Adipose tissue (tissue), 3 donors: ENCODE results near the gene PPP2R1B. TPM values are rescaled to one million over a fixed set of nuclear protein-coding genes. Genes with fewer than 3 reads are reported as not detected.

Experiments
- H3K27ac ChIP-seq: one replicate; pipeline ENCODE4 v1.5.1; 2013; ENCODE audit warnings: low read depth, low read length
- WGBS, 3 donors: extraction: QIAGEN DNeasy Blood & Tissue Kit; methylation state at CpG; one replicate each; pipeline ENCODE4 v1.1.7; 2013; 5-methylcytosine and 5-hydroxymethylcytosine counted together
- polyA plus RNA-seq, 3 donors: library from polyadenylated mRNA; stranded (reverse); fragments of 200-250 nt; gene quantifications; one replicate each; pipeline ENCODE4 v1.2.3, GENCODE V29; 2013
- donor health status: healthy with polysubstance abuse.
- donor health status: Bipolar disorder and iron deficiency.
- donor health status: healthy.

Gene PPP2R1B
- polyA plus RNA-seq, 3 donors, result 12.1 to 75.3 (median 18.8) TPM

DNA sequence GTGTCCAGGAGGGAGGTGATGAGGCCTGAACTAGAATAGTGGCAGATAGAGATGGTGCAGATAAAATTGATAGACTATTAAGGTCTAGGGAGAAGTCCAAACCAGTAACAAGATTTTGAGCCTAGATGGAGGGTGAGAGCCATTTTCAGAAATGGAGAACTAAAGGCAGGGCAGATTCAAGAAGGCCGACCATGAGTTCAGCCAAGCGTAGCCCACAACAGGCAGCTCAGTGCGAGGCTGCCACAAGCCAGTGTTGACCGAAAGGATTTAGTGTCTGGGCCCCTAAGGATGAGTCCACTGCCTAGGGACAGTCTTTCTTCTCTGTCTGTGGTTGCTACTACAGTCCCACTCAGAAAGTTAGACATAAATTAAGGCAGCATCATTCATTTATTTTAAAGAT is 51.7 kb downstream of the PPP2R1B start:
- H3K27ac ChIP-seq, result no peak overlapping the region

DNA sequence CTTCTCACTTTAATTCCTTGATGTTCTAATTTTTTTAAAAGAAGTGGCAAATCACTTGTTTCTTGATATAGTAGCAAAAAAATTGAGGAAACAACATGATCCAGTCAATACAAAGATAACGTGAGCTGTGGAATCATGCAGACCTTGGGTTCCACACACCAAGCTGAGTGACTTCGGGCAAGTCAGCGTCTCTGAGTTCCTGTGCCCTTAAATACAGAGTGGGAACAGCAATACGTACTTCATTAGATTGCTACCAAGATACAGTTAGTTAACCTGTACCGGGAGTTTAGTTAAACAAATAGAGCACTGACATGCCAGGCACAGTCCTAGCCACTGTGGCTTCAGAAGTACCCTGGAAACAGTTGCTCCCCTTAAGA is 58.5 kb downstream of the PPP2R1B start:
- H3K27ac ChIP-seq, result no peak overlapping the region
- 49 to 94% (median 90%) methylated on average over 5 of the region's 5 CpGs for WGBS, 3 donors

More for the DNA sequence above, 51.7 kb downstream of the PPP2R1B start:
- WGBS, 3 donors, result 90 to 96% (median 93%) methylated on average over 4 of the region's 4 CpGs

DNA sequence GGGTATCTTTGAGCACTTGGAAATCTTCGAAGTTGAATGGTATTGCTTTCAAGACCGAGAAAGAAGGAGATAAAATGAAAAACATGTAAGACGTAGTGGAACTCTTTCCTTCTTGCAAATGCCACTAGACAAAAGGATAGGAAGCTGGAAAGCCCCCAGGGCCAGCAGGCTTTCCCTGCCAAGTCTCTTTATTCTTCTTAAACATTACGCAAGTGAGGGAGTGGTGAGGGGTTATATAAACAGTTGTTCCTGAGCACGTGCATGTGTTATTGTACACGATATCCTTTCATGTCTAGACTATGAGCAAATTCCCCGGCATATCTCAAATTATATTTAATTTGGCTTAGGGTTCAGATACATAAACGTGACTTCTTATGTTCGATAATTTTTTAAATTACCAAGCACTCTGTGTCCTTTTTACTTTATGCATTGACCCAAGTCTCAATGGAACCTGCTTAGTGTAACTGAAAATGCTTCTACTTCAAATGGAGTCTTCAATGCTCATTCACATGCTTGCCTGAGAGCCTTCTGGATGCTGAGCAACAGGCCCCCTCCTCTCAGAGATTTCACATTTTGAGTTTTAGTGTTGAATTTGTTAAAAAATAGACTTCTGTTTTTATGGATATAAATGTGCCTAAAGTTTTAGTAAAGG is 59.0 kb downstream of the PPP2R1B start:
- 33 to 51% (median 49%) methylated on average over 9 of the region's 9 CpGs for WGBS, 3 donors
- H3K27ac ChIP-seq, result no peak overlapping the region

DNA sequence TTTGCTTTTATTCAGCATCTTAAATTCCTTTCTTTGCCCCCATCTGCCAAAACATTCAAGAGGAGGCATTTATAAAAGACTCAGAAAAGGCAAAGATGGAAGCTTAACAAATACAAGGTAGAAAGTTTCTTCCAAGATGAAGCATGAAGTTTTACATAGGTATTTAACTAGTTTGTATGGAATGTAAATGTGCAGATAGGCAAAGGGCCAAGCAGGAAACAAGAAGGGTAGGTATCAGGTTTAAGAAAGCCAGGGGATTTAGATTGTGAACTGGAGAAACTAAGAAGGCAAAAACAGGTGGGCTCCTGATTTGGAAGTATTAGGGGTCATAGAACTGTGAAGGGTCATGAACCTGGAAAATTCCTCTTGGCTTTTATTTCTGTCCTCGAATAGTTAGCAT is 62.6 kb downstream of the PPP2R1B start:
- H3K27ac ChIP-seq, result no peak overlapping the region
- 67 to 91% (median 77%) methylated on average over 1 of the region's 1 CpG for WGBS, 3 donors

DNA sequence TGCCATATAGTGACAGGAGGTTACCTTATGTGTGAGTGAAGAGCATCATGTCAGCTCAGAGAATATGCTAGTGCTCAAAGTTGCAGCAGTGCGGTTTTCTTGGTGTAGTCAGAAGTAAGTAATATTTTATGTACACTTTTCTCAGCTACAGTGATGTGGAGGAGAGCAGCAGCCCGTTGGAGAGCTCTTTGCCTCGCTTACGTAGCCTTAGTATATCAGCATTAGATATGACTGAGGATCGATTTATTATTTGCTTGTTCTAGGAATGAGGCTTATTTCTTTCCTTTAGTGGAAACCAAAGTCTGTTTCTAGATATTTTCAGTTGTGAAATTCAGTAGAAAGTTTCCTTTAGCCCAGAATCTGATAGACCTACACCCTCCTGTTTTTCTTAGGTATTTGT is 63.6 kb downstream of the PPP2R1B start:
- H3K27ac ChIP-seq, result no peak overlapping the region
- 53 to 91% (median 85%) methylated on average over 5 of the region's 5 CpGs for WGBS, 3 donors

DNA sequence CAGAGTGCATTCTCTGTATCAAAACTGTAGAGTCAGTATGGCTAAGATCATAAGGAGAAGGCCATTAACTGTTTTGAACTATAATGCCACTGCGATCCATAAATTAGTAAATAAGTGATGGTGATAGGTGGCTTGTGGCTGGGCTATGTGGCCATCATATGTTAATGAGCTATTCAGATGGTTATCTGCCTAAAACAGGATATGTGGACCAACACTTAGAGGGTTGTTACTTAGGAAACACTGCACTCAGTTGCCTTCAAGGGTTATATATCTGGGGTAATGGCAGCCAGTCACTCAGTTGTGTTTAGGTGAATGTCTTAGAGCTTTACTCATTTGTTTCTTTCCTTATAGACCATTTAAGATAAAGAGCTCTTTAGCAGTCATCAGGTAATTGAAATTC is 66.0 kb downstream of the PPP2R1B start:
- H3K27ac ChIP-seq, result no peak overlapping the region
- 97 to 100% (median 99%) methylated on average over 1 of the region's 1 CpG for WGBS, 3 donors

DNA sequence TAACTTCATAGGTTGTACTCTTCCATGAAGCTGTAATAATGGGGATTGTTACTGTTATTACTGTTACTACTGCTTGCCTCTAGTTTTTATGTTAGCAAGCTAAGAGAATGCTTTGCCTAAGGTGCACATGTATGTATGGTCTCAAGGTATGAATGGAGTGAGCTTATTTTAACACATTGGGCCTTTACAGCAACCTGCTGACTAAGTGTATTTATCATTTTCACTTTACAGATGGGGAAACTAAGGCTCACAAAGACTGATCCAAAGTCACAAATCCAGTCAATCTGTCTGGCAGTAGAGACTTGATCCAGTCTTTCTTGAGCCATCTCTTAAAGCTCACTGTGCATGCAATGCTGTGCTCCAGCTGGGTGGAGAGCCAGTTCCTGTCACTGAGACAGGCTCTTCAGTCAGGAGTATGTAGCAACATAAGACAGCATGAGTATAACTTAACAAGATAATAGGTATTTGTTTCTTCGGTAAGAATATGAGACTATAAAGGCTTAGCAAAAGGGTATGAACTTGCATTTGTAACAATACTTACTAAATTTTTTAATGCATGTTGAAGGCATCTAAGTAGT is 66.5 kb downstream of the PPP2R1B start:
- 86 to 96% (median 88%) methylated on average over 1 of the region's 1 CpG for WGBS, 3 donors
- H3K27ac ChIP-seq, result no peak overlapping the region

DNA sequence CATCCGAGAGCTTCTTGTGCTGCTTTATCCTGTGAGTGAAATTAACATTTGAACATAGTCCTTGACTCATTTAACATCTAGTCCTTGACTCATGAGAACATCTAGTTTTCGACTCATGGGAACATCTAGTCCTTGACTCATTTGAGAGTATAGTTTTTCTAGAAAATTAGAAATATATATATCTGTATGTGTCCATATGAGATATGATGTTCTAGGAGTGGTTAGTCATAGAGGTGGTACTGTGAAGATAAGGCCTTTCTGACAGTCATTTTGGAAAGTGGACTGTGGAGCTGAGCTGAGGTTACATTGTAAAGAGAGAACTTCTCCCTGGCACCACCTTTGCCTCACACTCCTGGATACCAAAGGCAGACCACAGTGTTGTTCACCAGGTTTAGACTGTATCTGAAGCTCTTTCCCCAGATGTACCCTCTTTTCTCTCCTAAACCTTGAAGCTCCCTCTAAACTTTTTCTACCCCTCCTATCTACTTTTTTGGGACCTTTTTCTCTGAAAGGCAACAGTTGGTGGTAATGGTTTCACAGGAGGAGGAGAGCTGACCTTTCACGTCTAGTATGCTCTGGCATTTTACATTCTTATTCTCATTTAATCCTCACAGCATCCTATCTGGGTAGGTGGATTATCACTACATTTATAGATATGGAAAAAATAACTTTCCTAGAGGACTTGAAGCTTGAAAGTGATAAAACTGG is 67.2 kb downstream of the PPP2R1B start:
- H3K27ac ChIP-seq, result no peak overlapping the region
- 92 to 97% (median 96%) methylated on average over 3 of the region's 3 CpGs for WGBS, 3 donors

DNA sequence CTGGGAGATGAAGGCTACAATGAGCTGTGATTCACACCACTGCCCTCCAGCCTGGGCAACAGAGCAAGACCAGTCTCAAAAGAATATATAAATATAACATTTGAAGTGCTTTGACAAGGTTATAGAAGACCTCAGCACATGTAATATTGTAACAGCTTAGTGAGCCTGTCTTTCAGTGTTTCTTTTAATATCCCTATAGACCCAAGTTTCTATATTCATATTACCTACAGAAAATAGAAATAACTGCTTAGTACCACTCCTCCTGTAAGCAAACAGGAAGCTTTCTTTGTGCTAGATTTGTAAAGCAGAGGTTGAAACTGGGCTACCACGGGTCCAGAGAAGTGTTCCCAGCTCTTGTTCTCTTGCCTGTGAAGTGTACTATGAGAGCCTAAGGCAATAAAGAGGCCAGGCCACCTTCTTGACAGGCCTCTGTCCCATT is 68.2 kb downstream of the PPP2R1B start:
- WGBS, 3 donors, result 79 to 89% (median 85%) methylated on average over 1 of the region's 1 CpG
- no peak overlapping the region for H3K27ac ChIP-seq

DNA sequence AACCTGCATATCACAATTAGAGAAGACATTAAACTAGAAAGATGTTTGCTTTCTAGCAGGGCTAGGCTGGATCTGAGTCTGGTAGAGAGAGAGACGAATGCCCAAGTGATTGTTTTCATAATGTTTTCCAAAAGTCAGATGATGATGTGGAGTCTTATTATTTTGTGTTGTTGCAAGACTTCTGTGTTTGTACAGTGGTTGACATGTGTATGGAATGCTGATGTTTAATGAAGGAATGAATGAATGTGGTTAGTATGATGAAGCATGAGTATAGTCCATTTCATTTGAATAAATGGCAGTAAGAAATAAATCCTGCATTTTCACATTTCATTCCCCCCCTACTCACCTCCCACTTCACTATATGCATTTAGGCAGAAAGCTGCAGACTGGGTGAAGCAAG is 69.6 kb downstream of the PPP2R1B start:
- H3K27ac ChIP-seq, result no peak overlapping the region

DNA sequence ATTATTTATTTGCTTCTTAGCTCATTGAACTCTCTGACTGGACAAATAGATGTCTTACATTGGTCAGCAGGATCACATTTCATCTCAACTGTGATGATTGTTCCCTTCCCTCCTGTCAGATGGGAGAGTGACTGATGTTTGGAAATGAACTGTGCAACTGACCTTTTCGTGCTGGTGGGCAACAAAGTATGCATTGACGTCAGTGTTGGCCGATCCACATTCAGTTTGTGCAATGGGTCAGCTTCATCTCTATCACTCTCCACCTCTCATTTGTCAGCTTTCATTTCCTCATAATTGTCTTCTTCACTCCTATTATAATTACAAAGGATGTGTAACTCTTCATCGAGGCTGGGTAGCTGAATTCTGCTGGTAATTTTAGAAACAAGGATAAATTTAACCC is 71.3 kb downstream of the PPP2R1B start:
- WGBS, 3 donors, result 42 to 68% (median 46%) methylated on average over 4 of the region's 4 CpGs
- H3K27ac ChIP-seq, result no peak overlapping the region

More for the DNA sequence above, 69.6 kb downstream of the PPP2R1B start:
- WGBS, 3 donors, result 68 to 74% (median 69%) methylated on average over 1 of the region's 1 CpG

DNA sequence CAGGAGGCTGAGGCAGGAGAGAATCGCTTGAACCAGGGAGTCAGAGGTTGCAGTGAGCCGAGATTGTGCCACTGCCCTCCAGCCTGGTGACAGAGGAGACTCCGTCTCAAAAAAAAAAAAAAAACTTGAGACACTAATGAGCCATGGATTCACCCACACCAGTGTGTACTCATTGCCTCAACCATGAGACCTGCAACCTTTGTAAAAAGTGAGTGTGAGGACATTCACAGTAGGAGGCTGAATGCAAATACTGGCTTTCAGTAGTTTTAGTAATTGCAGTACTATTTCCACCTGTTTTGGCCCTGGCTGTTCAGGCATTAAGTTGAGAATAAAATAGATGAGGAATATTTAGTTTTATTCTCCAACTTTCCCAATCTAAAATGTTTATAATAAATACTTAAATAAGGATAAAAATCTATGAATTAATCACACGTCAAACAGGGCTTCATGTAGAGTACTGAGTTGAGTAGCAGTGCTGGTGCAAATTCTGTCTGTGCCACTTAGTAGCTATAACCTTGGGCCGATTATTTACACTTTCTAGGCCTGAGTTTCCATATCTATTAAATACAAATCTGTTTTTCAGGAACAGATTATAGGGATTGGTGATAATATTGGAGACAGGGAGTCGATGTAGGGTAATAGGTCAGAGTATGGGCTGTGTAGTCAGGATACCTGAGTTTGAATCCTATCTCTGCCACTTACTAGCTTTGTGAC is 72.8 kb downstream of the PPP2R1B start:
- WGBS, 3 donors, result 65 to 93% (median 86%) methylated on average over 6 of the region's 6 CpGs
- H3K27ac ChIP-seq, result no peak overlapping the region

DNA sequence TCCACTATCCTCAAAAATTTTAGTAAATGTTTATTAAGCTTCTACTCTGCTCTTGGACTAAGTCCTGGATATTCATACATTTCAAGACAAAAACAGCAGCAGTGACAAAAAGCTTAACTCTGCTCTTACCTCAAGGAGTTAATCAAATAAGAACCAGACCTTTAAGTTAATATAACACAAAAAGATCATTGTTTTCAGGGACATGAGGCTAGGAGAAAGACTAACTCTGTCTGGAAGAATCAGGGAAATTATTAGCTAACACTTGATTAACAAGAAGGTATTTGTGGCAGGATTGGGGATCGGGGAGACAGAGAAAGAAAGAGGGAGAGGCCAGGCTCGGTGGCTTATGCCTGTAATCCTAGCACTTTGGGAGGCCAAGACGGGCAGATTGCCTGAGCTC is 74.4 kb downstream of the PPP2R1B start:
- H3K27ac ChIP-seq, result no peak overlapping the region
- WGBS, 3 donors, result 71 to 89% (median 79%) methylated on average over 3 of the region's 3 CpGs

DNA sequence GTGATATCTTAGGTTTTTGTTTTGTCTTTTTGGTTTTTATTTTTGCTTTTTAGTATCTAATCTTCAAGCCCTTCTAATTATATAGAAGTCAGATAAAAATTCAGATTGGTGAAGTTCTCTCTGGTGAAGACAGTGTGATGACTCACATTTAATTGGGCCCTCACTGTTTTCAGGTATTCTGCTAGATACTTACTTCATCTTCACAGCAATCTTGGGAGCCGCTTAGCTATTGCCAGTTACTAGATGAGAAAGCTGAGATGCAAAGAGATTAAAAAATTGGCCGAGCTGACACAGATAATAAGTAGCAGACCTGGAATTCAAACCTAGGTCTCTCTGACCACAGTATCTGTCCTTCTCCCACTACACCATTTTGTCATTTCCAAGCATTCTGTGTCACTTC is 75.0 kb downstream of the PPP2R1B start:
- WGBS, 3 donors, result 83 to 98% (median 94%) methylated on average over 2 of the region's 2 CpGs
- no peak overlapping the region for H3K27ac ChIP-seq

DNA sequence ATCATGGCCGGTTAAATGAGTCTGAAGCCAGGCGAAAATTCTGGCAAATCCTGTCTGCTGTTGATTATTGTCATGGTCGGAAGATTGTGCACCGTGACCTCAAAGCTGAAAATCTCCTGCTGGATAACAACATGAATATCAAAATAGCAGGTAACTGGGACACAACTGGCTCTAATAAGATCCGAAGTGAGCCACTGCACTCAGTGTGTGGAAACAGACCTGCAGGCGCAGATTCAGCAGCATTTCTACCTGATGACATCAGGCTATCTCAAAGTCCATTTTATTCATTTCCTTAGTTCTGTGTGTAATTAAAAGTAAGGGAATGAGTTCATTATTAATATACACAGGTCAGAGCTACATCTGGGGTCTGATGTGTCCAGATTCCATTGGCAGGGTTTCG is 78.2 kb downstream of the PPP2R1B start:
- 81 to 96% (median 95%) methylated on average over 7 of the region's 7 CpGs for WGBS, 3 donors

DNA sequence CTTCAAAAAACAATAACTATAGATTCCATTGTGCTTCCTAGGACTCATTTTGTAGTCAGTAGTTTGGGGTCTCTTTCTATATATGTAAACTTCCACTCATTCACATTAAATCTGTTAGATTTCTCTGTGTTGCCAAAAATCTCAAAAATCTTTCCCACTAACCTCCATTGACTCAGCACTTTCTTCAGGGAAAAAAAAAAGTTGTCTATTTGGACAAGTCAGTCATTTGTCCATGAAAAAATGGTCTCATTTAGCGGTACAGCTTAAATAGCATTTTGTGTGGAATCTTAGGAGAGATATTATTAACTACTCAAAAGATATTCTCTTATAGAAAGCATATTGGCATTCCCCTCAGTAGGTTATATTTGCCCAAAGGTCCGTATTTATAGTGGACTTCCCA is 81.9 kb downstream of the PPP2R1B start:
- no peak overlapping the region for H3K27ac ChIP-seq
- WGBS, 3 donors, result 87 to 96% (median 94%) methylated on average over 2 of the region's 2 CpGs

More for the DNA sequence above, 78.2 kb downstream of the PPP2R1B start:
- no peak overlapping the region for H3K27ac ChIP-seq

DNA sequence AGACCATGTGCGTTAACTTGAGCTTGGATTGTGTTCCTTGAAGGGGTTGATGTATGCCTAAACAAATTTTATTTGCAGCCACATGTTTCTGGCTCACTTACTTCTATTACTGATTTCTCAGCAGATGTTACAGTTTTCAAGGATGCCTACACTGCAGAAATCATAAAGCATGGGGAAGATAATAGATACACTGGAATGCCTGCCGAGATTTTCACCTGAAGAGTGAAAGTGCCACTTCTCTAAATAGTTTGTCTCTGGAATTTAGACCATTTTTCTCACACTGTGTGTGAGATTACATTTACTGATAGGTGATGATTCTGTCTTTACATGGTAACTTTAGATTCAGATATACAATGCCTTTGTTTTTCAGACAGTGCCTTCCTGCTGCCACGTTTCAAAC is 82.4 kb downstream of the PPP2R1B start:
- WGBS, 3 donors, result 88 to 91% (median 89%) methylated on average over 3 of the region's 3 CpGs
- H3K27ac ChIP-seq, result no peak overlapping the region

DNA sequence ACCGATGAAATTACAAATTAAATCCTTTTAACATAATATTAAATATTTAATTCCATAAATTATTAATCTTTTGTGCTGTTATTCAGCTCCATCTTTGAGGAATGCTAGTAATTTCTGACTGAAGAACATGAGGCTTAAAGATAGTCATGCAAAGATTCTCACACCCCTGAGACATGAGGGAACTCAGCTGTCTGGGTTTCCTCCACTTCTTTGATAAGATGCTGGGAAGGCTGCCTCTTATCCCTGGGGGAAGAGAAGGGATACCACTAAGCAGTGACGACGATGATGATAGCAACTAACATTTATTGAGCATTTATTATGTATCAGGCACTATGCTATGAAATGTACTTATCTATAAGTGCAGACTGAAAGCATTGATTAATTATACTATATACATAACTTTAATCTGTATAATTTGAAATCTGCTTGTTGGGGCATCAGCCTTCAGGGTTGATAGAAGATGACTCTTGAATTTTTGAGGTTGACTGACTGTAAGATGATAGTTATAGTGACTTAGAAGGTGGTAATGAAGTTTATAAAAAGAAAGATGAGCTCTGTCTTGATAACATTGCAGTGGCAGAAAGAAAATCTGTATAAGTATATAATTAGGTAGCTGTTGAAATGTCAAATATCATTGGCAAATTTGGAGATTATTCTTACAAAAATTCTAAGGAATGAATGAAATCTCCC is 85.6 kb downstream of the PPP2R1B start:
- 85 to 97% (median 92%) methylated on average over 3 of the region's 3 CpGs for WGBS, 3 donors
- no peak overlapping the region for H3K27ac ChIP-seq
